GM13977 (cell line): ENCODE data around the gene ANGEL2.
"Not testable (repeated sequence)": the region's sequence is repeated elsewhere in the genome, so short reads cannot be mapped to it uniquely, and the experiment has no call there.

Experiments used
- DNase-seq: peaks from one replicate; pipeline ENCODE4 v3.0.0; 2012; ENCODE audit warnings: low spot score
- CTCF ChIP-seq: IDR thresholded peaks from 2 replicates; pipeline ENCODE4 v1.5.1; 2012; ENCODE audit warnings: mild to moderate bottlenecking, control low read depth; ENCODE audit not compliant: insufficient read depth; ENCODE audit errors: extremely low read depth, missing control alignments
- in situ Hi-C: fragments of 300-500 bp; cut with MboI; formaldehyde crosslinking; loops from one replicate; pipeline ENCODE4 v1.12.0; 2022; ENCODE audit warnings: low sequenced_read_pairs, low pct_unique_long_range_greater_than_20kb, mixed read lengths, inconsistent platforms; ENCODE audit not compliant: unreplicated experiment

Gene ANGEL2

GRCh38 chr1:213054142-213054541, 38.5 kb upstream of the ANGEL2 start:
- in situ Hi-C loops, result no loop called here
- no peak for DNase-seq
- TF ChIP-seq CTCF, result no peak

GRCh38 chr1:213053455-213053854, 37.8 kb upstream of the ANGEL2 start:
- TF ChIP-seq CTCF, result no peak
- in situ Hi-C loops, result no loop called here
- DNase-seq, result no peak

GRCh38 chr1:213051881-213052202, 36.2 kb upstream of the ANGEL2 start:
- TF ChIP-seq CTCF, result no peak
- in situ Hi-C loops, result no loop called here
- peak; percentile 22 for DNase-seq

GRCh38 chr1:213051127-213051880, 35.6 kb upstream of the ANGEL2 start, which contains the start of gene RPS6KC1:
TSS of gene RPS6KC1 (plus strand) at chr1:213051241. CDS start at chr1:213051405, 164 bp downstream.
- in situ Hi-C loops, result no loop called here
- TF ChIP-seq CTCF, result no peak
- DNase-seq, result peak; percentile 90

- TF ChIP-seq CTCF, result no peak
- DNase-seq, result peak; percentile 29
- in situ Hi-C loops, result no loop called here
Observed at GRCh38 chr1:213050745-213051126, 35.1 kb upstream of the ANGEL2 start.

- TF ChIP-seq CTCF, result no peak
- in situ Hi-C loops, result no loop called here
- DNase-seq, result no peak
Observed at GRCh38 chr1:213049232-213049631, 33.6 kb upstream of the ANGEL2 start.

GRCh38 chr1:213045321-213046226, 29.9 kb upstream of the ANGEL2 start:
- DNase-seq, in situ Hi-C loops: not testable (repeated sequence)
